ENCODE data around the gene NAA16. TPM values are rescaled to one million over a fixed set of nuclear protein-coding genes. Genes with fewer than 3 reads are reported as not detected.
"Not testable (repeated sequence)": the region's sequence is repeated elsewhere in the genome, so short reads cannot be mapped to it uniquely, and the experiment has no call there.

Gene NAA16
- total and polyA plus RNA-seq, 4 donors: 5.8 to 24.7 (median 16.3) TPM

GRCh38 chr13:41418027-41418426 lies 107.0 kb downstream of the NAA16 start:
- WGBS, 2 donors: 50 to 51% methylated on average over 5 of the region's 5 CpGs
- Histone ChIP-seq H3K27ac (ENCODE audit: low read depth in 1 of 2, low read length in 2 of 2) (no peak overlapping the region), H3K4me1 (ENCODE audit: control insufficient read depth in 1 of 2, insufficient read depth in 2 of 2, low read length in 2 of 2) (no peaks in the 10 kb centered on the region), H3K27me3 (ENCODE audit: control insufficient read depth in 1 of 2, insufficient read depth in 2 of 2, low read length in 1 of 2) (no peaks in the 10 kb centered on the region), H3K36me3 (ENCODE audit: control insufficient read depth in 1 of 2, insufficient read depth in 2 of 2, low read length in 1 of 2) (no peaks in the 10 kb centered on the region), H3K9me3 (ENCODE audit: control insufficient read depth, low read length) (no peaks in the 10 kb centered on the region), H3K4me3 (ENCODE audit: low read length in 2 of 2) (no peak overlapping the region)
- intact Hi-C loops (cut with DNase I): no loop called here
- DNase-seq: no peak
- no peak for ATAC-seq (ENCODE audit: low FRiP score)

GRCh38 chr13:41418731-41419130 lies 107.7 kb downstream of the NAA16 start:
- no peaks in the 10 kb centered on the region for H3K9me3 ChIP-seq (ENCODE audit: control insufficient read depth, low read length)
- no peaks in the 10 kb centered on the region for H3K27me3 ChIP-seq (ENCODE audit: control insufficient read depth in 1 of 2, insufficient read depth in 2 of 2, low read length in 1 of 2)
- H3K4me1 ChIP-seq (ENCODE audit: control insufficient read depth in 1 of 2, insufficient read depth in 2 of 2, low read length in 2 of 2): no peaks in the 10 kb centered on the region
- no peak for ATAC-seq (ENCODE audit: low FRiP score)
- WGBS, 2 donors: 93 to 97% methylated on average over 2 of the region's 2 CpGs
- no peak for DNase-seq
- H3K27ac ChIP-seq (ENCODE audit: low read depth in 1 of 2, low read length in 2 of 2): no peak overlapping the region
- no peak overlapping the region for H3K4me3 ChIP-seq (ENCODE audit: low read length in 2 of 2)
- no peaks in the 10 kb centered on the region for H3K36me3 ChIP-seq (ENCODE audit: control insufficient read depth in 1 of 2, insufficient read depth in 2 of 2, low read length in 1 of 2)
- intact Hi-C loops (cut with DNase I): no loop called here

GRCh38 chr13:41419206-41419605 lies 108.1 kb downstream of the NAA16 start:
- ATAC-seq (ENCODE audit: low FRiP score): no peak
- Histone ChIP-seq H3K4me1 (ENCODE audit: control insufficient read depth in 1 of 2, insufficient read depth in 2 of 2, low read length in 2 of 2) (no peaks in the 10 kb centered on the region), H3K9me3 (ENCODE audit: control insufficient read depth, low read length) (no peaks in the 10 kb centered on the region), H3K27ac (ENCODE audit: low read depth in 1 of 2, low read length in 2 of 2) (no peak overlapping the region), H3K4me3 (ENCODE audit: low read length in 2 of 2) (no peak overlapping the region), H3K36me3 (ENCODE audit: control insufficient read depth in 1 of 2, insufficient read depth in 2 of 2, low read length in 1 of 2) (no peaks in the 10 kb centered on the region), H3K27me3 (ENCODE audit: control insufficient read depth in 1 of 2, insufficient read depth in 2 of 2, low read length in 1 of 2) (no peaks in the 10 kb centered on the region)
- DNase-seq: no peak
- WGBS, 2 donors: 74 to 76% methylated on average over 1 of the region's 1 CpG
- intact Hi-C loops (cut with DNase I): no loop called here

- DNase-seq: no peak
- Histone ChIP-seq H3K27ac (ENCODE audit: low read depth in 1 of 2, low read length in 2 of 2) (no peak overlapping the region), H3K4me3 (ENCODE audit: low read length in 2 of 2) (no peak overlapping the region), H3K27me3 (ENCODE audit: control insufficient read depth in 1 of 2, insufficient read depth in 2 of 2, low read length in 1 of 2) (no peaks in the 10 kb centered on the region), H3K9me3 (ENCODE audit: control insufficient read depth, low read length) (no peaks in the 10 kb centered on the region), H3K36me3 (ENCODE audit: control insufficient read depth in 1 of 2, insufficient read depth in 2 of 2, low read length in 1 of 2) (no peaks in the 10 kb centered on the region), H3K4me1 (ENCODE audit: control insufficient read depth in 1 of 2, insufficient read depth in 2 of 2, low read length in 2 of 2) (no peaks in the 10 kb centered on the region)
- intact Hi-C loops (cut with DNase I): no loop called here
- no peak for ATAC-seq (ENCODE audit: low FRiP score)
- 83 to 86% methylated on average over 4 of the region's 4 CpGs for WGBS, 2 donors
Measured at GRCh38 chr13:41420146-41420545, 109.1 kb downstream of the NAA16 start.

GRCh38 chr13:41421330-41421729 lies 110.3 kb downstream of the NAA16 start:
- H3K4me1 ChIP-seq (ENCODE audit: control insufficient read depth in 1 of 2, insufficient read depth in 2 of 2, low read length in 2 of 2); ATAC-seq (ENCODE audit: low FRiP score); intact Hi-C loops (cut with DNase I); H3K27me3 ChIP-seq (ENCODE audit: control insufficient read depth in 1 of 2, insufficient read depth in 2 of 2, low read length in 1 of 2); H3K27ac ChIP-seq (ENCODE audit: low read depth in 1 of 2, low read length in 2 of 2); DNase-seq; H3K36me3 ChIP-seq (ENCODE audit: control insufficient read depth in 1 of 2, insufficient read depth in 2 of 2, low read length in 1 of 2); H3K4me3 ChIP-seq (ENCODE audit: low read length in 2 of 2); H3K9me3 ChIP-seq (ENCODE audit: control insufficient read depth, low read length): not testable (repeated sequence)
- 73 to 77% methylated on average over 6 of the region's 6 CpGs for WGBS, 2 donors

GRCh38 chr13:41421983-41422382 lies 110.9 kb downstream of the NAA16 start:
- DNase-seq; intact Hi-C loops (cut with DNase I); H3K27me3 ChIP-seq (ENCODE audit: control insufficient read depth in 1 of 2, insufficient read depth in 2 of 2, low read length in 1 of 2); H3K27ac ChIP-seq (ENCODE audit: low read depth in 1 of 2, low read length in 2 of 2); H3K36me3 ChIP-seq (ENCODE audit: control insufficient read depth in 1 of 2, insufficient read depth in 2 of 2, low read length in 1 of 2); ATAC-seq (ENCODE audit: low FRiP score); H3K9me3 ChIP-seq (ENCODE audit: control insufficient read depth, low read length); H3K4me1 ChIP-seq (ENCODE audit: control insufficient read depth in 1 of 2, insufficient read depth in 2 of 2, low read length in 2 of 2); H3K4me3 ChIP-seq (ENCODE audit: low read length in 2 of 2): not testable (repeated sequence)
- 63 to 73% methylated on average over 7 of the region's 7 CpGs for WGBS, 2 donors

- intact Hi-C loops (cut with DNase I); DNase-seq; ATAC-seq (ENCODE audit: low FRiP score); H3K36me3 ChIP-seq (ENCODE audit: control insufficient read depth in 1 of 2, insufficient read depth in 2 of 2, low read length in 1 of 2); H3K4me3 ChIP-seq (ENCODE audit: low read length in 2 of 2); H3K27me3 ChIP-seq (ENCODE audit: control insufficient read depth in 1 of 2, insufficient read depth in 2 of 2, low read length in 1 of 2); H3K9me3 ChIP-seq (ENCODE audit: control insufficient read depth, low read length); H3K4me1 ChIP-seq (ENCODE audit: control insufficient read depth in 1 of 2, insufficient read depth in 2 of 2, low read length in 2 of 2); H3K27ac ChIP-seq (ENCODE audit: low read depth in 1 of 2, low read length in 2 of 2): not testable (repeated sequence)
- 76 to 85% methylated on average over 12 to 13 of the region's 13 CpGs for WGBS, 2 donors
Measured at GRCh38 chr13:41423259-41423658, 112.2 kb downstream of the NAA16 start.

- DNase-seq; intact Hi-C loops (cut with DNase I); ATAC-seq (ENCODE audit: low FRiP score); H3K27me3 ChIP-seq (ENCODE audit: control insufficient read depth in 1 of 2, insufficient read depth in 2 of 2, low read length in 1 of 2); H3K9me3 ChIP-seq (ENCODE audit: control insufficient read depth, low read length); H3K4me3 ChIP-seq (ENCODE audit: low read length in 2 of 2); H3K36me3 ChIP-seq (ENCODE audit: control insufficient read depth in 1 of 2, insufficient read depth in 2 of 2, low read length in 1 of 2); H3K4me1 ChIP-seq (ENCODE audit: control insufficient read depth in 1 of 2, insufficient read depth in 2 of 2, low read length in 2 of 2); H3K27ac ChIP-seq (ENCODE audit: low read depth in 1 of 2, low read length in 2 of 2): not testable (repeated sequence)
- 94% methylated on average over 6 of the region's 6 CpGs for WGBS, 2 donors
Measured at GRCh38 chr13:41424675-41425074, 113.6 kb downstream of the NAA16 start.

GRCh38 chr13:41426047-41426446 lies 115.0 kb downstream of the NAA16 start:
- H3K4me1 ChIP-seq (ENCODE audit: control insufficient read depth in 1 of 2, insufficient read depth in 2 of 2, low read length in 2 of 2): no peaks in the 10 kb centered on the region
- 70 to 76% methylated on average over 20 to 22 of the region's 22 CpGs for WGBS, 2 donors
- ATAC-seq (ENCODE audit: low FRiP score) (no peak), DNase-seq (no peak)
- H3K9me3 ChIP-seq (ENCODE audit: control insufficient read depth, low read length): no peaks in the 10 kb centered on the region
- no peaks in the 10 kb centered on the region for H3K36me3 ChIP-seq (ENCODE audit: control insufficient read depth in 1 of 2, insufficient read depth in 2 of 2, low read length in 1 of 2)
- intact Hi-C loops (cut with DNase I): no loop called here
- H3K4me3 ChIP-seq (ENCODE audit: low read length in 2 of 2): no peak overlapping the region
- H3K27me3 ChIP-seq (ENCODE audit: control insufficient read depth in 1 of 2, insufficient read depth in 2 of 2, low read length in 1 of 2): no peaks in the 10 kb centered on the region
- no peak overlapping the region for H3K27ac ChIP-seq (ENCODE audit: low read depth in 1 of 2, low read length in 2 of 2)

All from aorta (tissue), 5 donors.